NCI-H1930 (cell line): ENCODE data around the gene PFKP.
A peak's percentile ranks its signal among the peaks of the same experiment; 100 is the strongest.

ENCODE experiments used
- DNase-seq, 2 experiments: peaks; one replicate each; lab custom pipeline; 2025; lab: John Stamatoyannopoulos, UW

The PFKP gene

GRCh38 chr10:3067118-3067858 is at the start of gene PFKP:
TSS of gene PFKP (plus strand) at chr10:3067548. CDS start at chr10:3067596, 48 bp downstream.
- peak; percentile 6 to 18 for DNase-seq

GRCh38 chr10:3018247-3018646 is 49.1 kb upstream of the PFKP start:
- no peak for DNase-seq

GRCh38 chr10:3020311-3020710 is 47.0 kb upstream of the PFKP start:
- DNase-seq = no peak

- DNase-seq = no peak
Observed at GRCh38 chr10:3020881-3021280, 46.5 kb upstream of the PFKP start.

- DNase-seq = no peak
Observed at GRCh38 chr10:3022027-3022426, 45.3 kb upstream of the PFKP start.

GRCh38 chr10:3023892-3024291 is 43.5 kb upstream of the PFKP start:
- DNase-seq = no peak

- no peak for DNase-seq
Observed at GRCh38 chr10:3025026-3025683, 42.2 kb upstream of the PFKP start.

GRCh38 chr10:3027866-3028265 is 39.5 kb upstream of the PFKP start:
- no peak for DNase-seq

GRCh38 chr10:3028441-3028840 is 38.9 kb upstream of the PFKP start:
- no peak for DNase-seq

- DNase-seq = no peak
Observed at GRCh38 chr10:3030765-3031164, 36.6 kb upstream of the PFKP start.

- DNase-seq = no peak
Observed at GRCh38 chr10:3031490-3031889, 35.9 kb upstream of the PFKP start.

GRCh38 chr10:3033925-3034324 is 33.4 kb upstream of the PFKP start:
- no peak for DNase-seq

- no peak for DNase-seq
Observed at GRCh38 chr10:3034616-3035015, 32.7 kb upstream of the PFKP start.

GRCh38 chr10:3036155-3037021 is 31.0 kb upstream of the PFKP start:
- DNase-seq = no peak

GRCh38 chr10:3037182-3037581 is 30.2 kb upstream of the PFKP start:
- DNase-seq = no peak

GRCh38 chr10:3040069-3040468 is 27.3 kb upstream of the PFKP start:
- DNase-seq = no peak

GRCh38 chr10:3042589-3042988 is 24.8 kb upstream of the PFKP start:
- DNase-seq = no peak

- DNase-seq = peak; percentile 1 to 2
Observed at GRCh38 chr10:3043512-3044368, 23.6 kb upstream of the PFKP start.

GRCh38 chr10:3045471-3046209 is 21.7 kb upstream of the PFKP start:
- no peak for DNase-seq

- no peak for DNase-seq
Observed at GRCh38 chr10:3046210-3046779, 21.1 kb upstream of the PFKP start.
